Lung (tissue), 12 donors: ENCODE data around the gene GNG13. TPM values are rescaled to one million over a fixed set of nuclear protein-coding genes. Genes with fewer than 3 reads are reported as not detected.

ENCODE experiments used
- ATAC-seq: fragments of 200-7000 bp; cut with Tn5 transposase; one replicate; pipeline ENCODE4 v1.9.1; 2020; ENCODE audit warnings: moderate number of reproducible peaks; ENCODE audit not compliant: insufficient read depth, low FRiP score
- DNase-seq, 3 donors: peaks; one replicate each; pipeline ENCODE4 v3.0.0-alpha.2; 2013 to 2017
- H3K27ac ChIP-seq, 2 donors: one replicate each; pipeline ENCODE4 v1.5.1; 2013; ENCODE audit warnings: mild to moderate bottlenecking in 2 of 2, moderate library complexity in 2 of 2, control low read depth in 1 of 2, inconsistent platforms in 1 of 2, low read depth in 1 of 2, low read length in 1 of 2
- H3K27me3 ChIP-seq, 3 donors: one replicate each; pipeline ENCODE4 v1.5.1; 2013; ENCODE audit warnings: low read length in 2 of 3; ENCODE audit not compliant: control insufficient read depth in 3 of 3, insufficient read depth in 3 of 3
- H3K36me3 ChIP-seq, 4 donors: one replicate each; pipeline ENCODE4 v1.5.1; 2013; ENCODE audit warnings: low read length in 4 of 4, mild to moderate bottlenecking in 1 of 4, moderate library complexity in 1 of 4; ENCODE audit not compliant: control insufficient read depth in 4 of 4, insufficient read depth in 4 of 4
- H3K4me1 ChIP-seq, 5 donors: one replicate each; pipeline ENCODE4 v1.5.1; 2013; ENCODE audit warnings: low read length in 5 of 5, mild to moderate bottlenecking in 2 of 5, moderate library complexity in 1 of 5; ENCODE audit not compliant: control insufficient read depth in 5 of 5, insufficient read depth in 5 of 5
- H3K4me3 ChIP-seq: one replicate; pipeline ENCODE4 v1.5.1; 2013; ENCODE audit warnings: mild to moderate bottlenecking, control low read depth, moderate library complexity
- H3K9ac ChIP-seq, 2 donors: one replicate each; pipeline ENCODE4 v1.5.1; 2013; ENCODE audit warnings: low read length in 2 of 2, control low read depth in 1 of 2; ENCODE audit not compliant: insufficient read depth in 1 of 2
- H3K9me3 ChIP-seq, 4 donors: one replicate each; pipeline ENCODE4 v1.5.1; 2013; ENCODE audit warnings: low read length in 3 of 4, mild to moderate bottlenecking in 1 of 4, moderate library complexity in 1 of 4; ENCODE audit not compliant: control insufficient read depth in 4 of 4, insufficient read depth in 3 of 4
- CTCF ChIP-seq: IDR thresholded peaks from 2 replicates; pipeline ENCODE4 v1.5.1; 2012; ENCODE audit warnings: mild to moderate bottlenecking; ENCODE audit errors: control extremely low read depth, extremely low read depth
- WGBS, 2 donors: extraction: QIAGEN DNeasy Blood & Tissue Kit; methylation state at CpG; one replicate each; pipeline ENCODE4 v1.1.7; 2013; 5-methylcytosine and 5-hydroxymethylcytosine counted together
- polyA plus RNA-seq, 2 donors: library from polyadenylated mRNA; stranded (reverse); fragments of 200-250 nt; gene quantifications; one replicate each; pipeline ENCODE4 v1.2.1, GENCODE V29; 2013
- total RNA-seq, 2 donors: library from RNA; depleted of rRNA in 1 of 2; stranded (reverse); fragments of >200 nt in 1 of 2; gene quantifications; one replicate each; pipeline ENCODE4 v1.2.1, GENCODE V29; 2014 to 2021
- donor health status: control.
- donor health status: control.
- donor health status: Bipolar disorder and iron deficiency.
- donor health status: healthy.
- donor health status: DM: yes; HTN: yes; CAD: no.

The GNG13 gene
- total and polyA plus RNA-seq, 4 donors: not detected

GRCh38 chr16:805474-805873, 4.9 kb upstream of the GNG13 start:
- Histone ChIP-seq H3K27me3 (peaks cover 0 to 27% (median 6%) of the 10 kb centered on the region in 3 donors), H3K36me3 (no peaks in the 10 kb centered on the region), H3K4me1 (peaks cover 0 to 6% (median 2%) of the 10 kb centered on the region in 5 donors), H3K4me3 (no peak overlapping the region), H3K9me3 (peaks cover 0 to 2% (median under 1%) of the 10 kb centered on the region in 4 donors), H3K9ac (no peak overlapping the region), H3K27ac (no peak overlapping the region)
- no peak for TF ChIP-seq CTCF
- no peak for DNase-seq
- ATAC-seq: no peak
- 75 to 79% methylated on average over 17 of the region's 17 CpGs for WGBS, 2 donors

DNA sequence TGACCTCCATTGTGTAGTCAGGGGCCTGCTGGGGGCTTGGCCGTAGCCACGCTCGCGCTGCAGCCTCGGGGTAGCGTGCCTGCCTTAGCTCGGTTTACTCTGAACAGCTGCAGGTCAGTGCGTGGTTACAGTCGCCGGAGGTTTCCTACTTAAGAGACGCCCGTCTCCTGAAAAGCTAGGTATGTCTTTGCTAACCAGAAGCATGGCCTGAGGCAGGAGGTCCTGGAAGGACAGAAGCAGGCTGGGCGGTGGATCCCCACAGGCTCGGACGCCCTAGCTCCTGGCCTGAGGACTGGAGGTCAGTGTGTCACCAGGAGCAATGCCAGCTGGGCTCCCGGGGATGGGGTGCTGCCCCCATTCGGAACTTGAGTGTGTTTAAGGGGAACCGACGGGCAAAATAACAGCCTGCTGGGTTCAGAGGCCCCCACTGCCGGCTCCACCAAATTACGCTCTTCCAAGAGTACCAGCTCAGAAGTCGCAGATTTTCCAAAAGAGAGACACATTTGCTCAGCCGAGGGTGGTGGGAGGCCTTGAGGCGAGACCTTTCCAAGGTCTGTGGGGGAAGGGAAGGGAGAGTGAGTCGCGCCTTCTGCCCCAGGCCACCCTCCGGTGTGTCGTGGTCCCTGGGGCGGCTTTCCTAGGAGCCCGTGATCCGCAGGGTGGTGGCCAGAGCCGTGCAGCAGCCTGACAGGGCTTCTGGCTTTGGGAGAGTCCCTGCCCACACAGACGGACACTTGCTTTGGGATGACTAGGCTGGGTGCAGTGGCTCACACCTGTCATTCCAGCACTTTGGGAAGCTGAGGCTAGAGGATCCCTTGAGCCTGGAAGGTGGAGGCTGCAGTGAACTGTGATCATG, 3.9 kb upstream of the GNG13 start:
- H3K4me3 ChIP-seq: no peak overlapping the region
- 58 to 68% methylated on average over 33 of the region's 33 CpGs for WGBS, 2 donors
- no peak overlapping the region for H3K27ac ChIP-seq
- no peak for TF ChIP-seq CTCF
- peaks cover 0 to 2% (median under 1%) of the 10 kb centered on the region in 4 donors for H3K9me3 ChIP-seq
- H3K9ac ChIP-seq: no peak overlapping the region
- peaks cover 0 to 31% (median 6%) of the 10 kb centered on the region in 3 donors for H3K27me3 ChIP-seq
- H3K36me3 ChIP-seq: no peaks in the 10 kb centered on the region
- H3K4me1 ChIP-seq: peaks cover 0 to 6% (median 2%) of the 10 kb centered on the region in 5 donors
- no peak for DNase-seq
- no peak for ATAC-seq

DNA sequence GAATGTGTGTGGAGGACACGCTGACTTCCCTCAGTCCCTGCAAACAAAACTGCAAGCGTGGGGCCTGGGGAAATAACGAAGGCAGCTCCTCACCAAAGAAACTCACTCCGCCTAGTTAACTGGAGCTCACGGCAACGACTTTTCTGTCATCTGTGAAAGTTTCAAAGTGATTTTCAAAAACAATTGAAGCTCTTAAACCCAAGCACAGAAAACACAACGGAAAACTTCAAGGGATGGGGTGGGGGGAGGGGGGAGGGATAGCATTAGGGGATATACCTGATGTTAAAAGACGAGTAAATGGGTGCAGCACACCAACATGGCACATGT, 3.2 kb upstream of the GNG13 start:
- no peaks in the 10 kb centered on the region for H3K36me3 ChIP-seq
- peaks cover 0 to 1% (median 0%) of the 10 kb centered on the region in 4 donors for H3K9me3 ChIP-seq
- no peak for ATAC-seq
- H3K4me3 ChIP-seq: no peak overlapping the region
- H3K4me1 ChIP-seq: peaks cover 0 to 6% (median 2%) of the 10 kb centered on the region in 5 donors
- H3K27me3 ChIP-seq: peaks cover 0 to 36% (median 6%) of the 10 kb centered on the region in 3 donors
- 50 to 61% methylated on average over 8 of the region's 8 CpGs for WGBS, 2 donors
- H3K27ac ChIP-seq: no peak overlapping the region
- DNase-seq: no peak
- TF ChIP-seq CTCF: no peak
- H3K9ac ChIP-seq: no peak overlapping the region
